A549 treated with Hydrocortisone at 1 μM for 4 hours (cell line): ENCODE data around the gene FZD4. TPM values are rescaled to one million over a fixed set of nuclear protein-coding genes. Genes with fewer than 3 reads are reported as not detected.

Source experiments
- total RNA-seq: library from RNA; stranded (reverse); fragments of 200-300 nt; extraction: Qiagen RNA extraction; gene quantifications from 5 replicates; pipeline ENCODE4 v1.2.3, GENCODE V29; 2022

FZD4 gene
- 0.99 to 1.6 TPM (median 1.2 TPM) in 5 replicates for total RNA-seq

DNA sequence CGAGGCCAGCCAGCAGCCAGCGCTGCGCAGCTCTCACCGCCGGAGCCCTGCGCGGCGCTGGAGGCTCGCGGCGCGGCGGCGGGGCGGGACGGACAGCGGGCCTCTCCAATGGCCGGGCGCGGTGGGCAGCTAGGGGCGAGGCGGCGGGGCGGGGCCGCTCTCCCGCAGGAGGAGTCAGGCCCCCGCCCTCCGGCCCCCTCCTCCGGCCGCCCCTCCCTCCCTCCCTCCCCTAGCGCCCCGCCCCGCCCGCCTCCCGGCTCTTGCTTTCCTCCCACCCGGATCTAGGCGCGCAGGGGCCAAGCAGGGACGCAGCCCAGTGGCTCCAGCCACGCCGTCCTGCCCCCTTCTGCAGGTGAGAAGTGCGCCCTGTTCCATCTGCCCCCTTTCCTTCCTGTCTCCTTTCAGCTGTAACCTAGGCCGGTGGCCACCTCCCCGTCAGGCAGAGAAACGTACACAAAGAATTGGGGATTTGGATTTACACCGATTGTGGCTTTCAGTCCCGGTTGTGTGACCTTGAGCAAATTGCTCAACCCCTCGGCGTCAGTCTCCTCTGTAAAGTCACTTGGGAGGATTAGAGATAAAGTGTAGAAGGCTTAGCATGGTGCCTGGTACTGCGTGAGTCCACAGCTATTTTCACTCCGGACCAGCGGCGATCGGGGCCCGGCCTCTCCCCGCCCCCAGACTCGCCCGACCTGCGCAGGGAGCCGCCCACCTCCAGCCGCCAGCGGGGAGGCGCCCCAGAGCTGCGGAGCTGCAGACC, at the start of gene FZD4:
FZD4 (minus strand) TSS at position 35 of the 760 bp plus-strand sequence. CDS start 310 bp downstream, outside the sequence.

Other genes starting within 250 kb of the FZD4 start
- gene PRSS23, start 154.9 kb downstream of the FZD4 start, total RNA-seq = 392 to 459 TPM (median 424 TPM) in 5 replicates
- gene TMEM135, start 82.5 kb upstream of the FZD4 start, total RNA-seq = 7.6 to 26.0 TPM (median 8.9 TPM) in 5 replicates